K562 (cell line): ENCODE data around the gene TOR1B. TPM values are rescaled to one million over a fixed set of nuclear protein-coding genes. Genes with fewer than 3 reads are reported as not detected.

ENCODE experiments used
- BHLHE40 ChIP-seq: IDR thresholded peaks from 2 replicates; pipeline ENCODE4 v1.6.1; 2011; ENCODE audit warnings: low read length, improper control_type of control experiment
- CHD2 ChIP-seq: IDR thresholded peaks from 2 replicates; pipeline ENCODE4 v1.6.1; 2011; ENCODE audit warnings: low read depth, low read length
- CLOCK ChIP-seq: fragments of 250-450 bp; sonication (Bioruptor Pico); IDR thresholded peaks from 2 replicates; pipeline ENCODE4 v1.4.0; 2020; ENCODE audit warnings: mild to moderate bottlenecking, moderate library complexity, borderline replicate concordance
- DIDO1 ChIP-seq: fragments of 450-650 bp; IDR thresholded peaks from 2 replicates; pipeline ENCODE4 v1.6.1; 2016; ENCODE audit warnings: low read depth, missing biosample characterization, missing genetic modification characterization
- ERF ChIP-seq: fragments of 450-650 bp; formaldehyde crosslinking; IDR thresholded peaks from 2 replicates; pipeline ENCODE4 v1.4.0; 2020; ENCODE audit warnings: mild to moderate bottlenecking, mixed read lengths
- ETS2 ChIP-seq: IDR thresholded peaks from 2 replicates; pipeline ENCODE4 v1.6.1; 2016; ENCODE audit warnings: borderline replicate concordance, missing genetic modification characterization, mild to moderate bottlenecking, moderate library complexity, missing compliant biosample characterization; ENCODE audit not compliant: poor library complexity, severe bottlenecking
- FOXO4 ChIP-seq: fragments of 450-650 bp; formaldehyde crosslinking; IDR thresholded peaks from 2 replicates; pipeline ENCODE4 v1.4.0; 2020; ENCODE audit warnings: mild to moderate bottlenecking, moderate library complexity
- FOXP1 ChIP-seq: sonication (generic); formaldehyde crosslinking; IDR thresholded peaks from 2 replicates; pipeline ENCODE4 v1.8.0; 2022; ENCODE audit warnings: mild to moderate bottlenecking, missing genetic modification reagents
- HDAC2 ChIP-seq: fragments of 450-650 bp; IDR thresholded peaks from 2 replicates; pipeline ENCODE4 v1.6.1; 2016; ENCODE audit warnings: mild to moderate bottlenecking
- HDAC3 ChIP-seq: fragments of 450-650 bp; IDR thresholded peaks from 2 replicates; pipeline ENCODE4 v1.6.1; 2018; ENCODE audit warnings: borderline replicate concordance, mild to moderate bottlenecking, moderate library complexity; ENCODE audit not compliant: partially characterized antibody
- L3MBTL2 ChIP-seq: fragments of 450-650 bp; IDR thresholded peaks from 2 replicates; pipeline ENCODE4 v1.6.1; 2016; ENCODE audit warnings: mild to moderate bottlenecking, moderate library complexity
- MAZ ChIP-seq, 2 experiments: fragments of 450-650 bp in 1 of 2; sonication (generic) in 1 of 2; formaldehyde crosslinking; IDR thresholded peaks in 1 of 2; conservative IDR thresholded peaks in 1 of 2; 2 replicates each; pipeline versions ENCODE4 v1.4.0 to v1.5.0; 2020; ENCODE audit warnings: mild to moderate bottlenecking in 1 of 2, missing genetic modification reagents in 1 of 2
- MEIS2 ChIP-seq: fragments of 450-650 bp; IDR thresholded peaks from 2 replicates; pipeline ENCODE4 v1.6.1; 2014; ENCODE audit warnings: mild to moderate bottlenecking; ENCODE audit not compliant: partially characterized antibody
- TSHZ1 ChIP-seq: fragments of 250-450 bp; sonication (Bioruptor Pico); IDR thresholded peaks from 2 replicates; pipeline ENCODE4 v1.4.0; 2020; ENCODE audit warnings: mild to moderate bottlenecking, moderate library complexity
- ZC3H11A ChIP-seq: IDR thresholded peaks from 2 replicates; pipeline ENCODE4 v1.6.1; 2012; ENCODE audit warnings: low read depth, low read length, improper control_type of control experiment
- ZFX ChIP-seq: sonication (generic); formaldehyde crosslinking; IDR thresholded peaks from 2 replicates; pipeline ENCODE4 v1.8.0; 2022; ENCODE audit warnings: mild to moderate bottlenecking, missing genetic modification reagents, moderate library complexity
- ZNF174 ChIP-seq: fragments of 250-450 bp; sonication (Bioruptor Pico); IDR thresholded peaks from 2 replicates; pipeline ENCODE4 v1.4.0; 2020; ENCODE audit warnings: mild to moderate bottlenecking
- ZNF384 ChIP-seq: IDR thresholded peaks from 2 replicates; pipeline ENCODE4 v1.6.1; 2012; ENCODE audit warnings: low read depth, low read length, improper control_type of control experiment
- ZNF717 ChIP-seq: fragments of 250-450 bp; sonication (Bioruptor Pico); IDR thresholded peaks from 2 replicates; pipeline ENCODE4 v1.5.0; 2021
- ZNF79 ChIP-seq: fragments of 250-450 bp; sonication (Bioruptor Pico); IDR thresholded peaks from 2 replicates; pipeline ENCODE4 v1.4.0; 2020; ENCODE audit warnings: low read depth, mild to moderate bottlenecking, moderate library complexity
- polyA plus RNA-seq, 8 experiments: library from polyadenylated mRNA; depleted of rRNA in 4 of 8; stranded (reverse) in 5 of 8; unstranded in 3 of 8; fragments of >200 nt; fragmentation: Nextera tagmentation in 2 of 8; fragmentation: Illumina TruSeq in 1 of 8; extraction: Ambion mirVana in 2 of 8; extraction: Trizol in 1 of 8; gene quantifications; 2 replicates each; pipeline versions ENCODE4 v1.2.1 to v1.2.3, GENCODE V29; 2011 to 2014; ENCODE audit warnings: inconsistent platforms in 1 of 8, missing spikeins in 1 of 8
- total RNA-seq, 7 experiments: library from RNA; depleted of rRNA in 6 of 7; stranded (reverse); fragments of >200 nt in 6 of 7; fragmentation: Illumina TruSeq in 2 of 7; extraction: Trizol in 2 of 7; gene quantifications; 2 replicates each; pipeline versions ENCODE4 v1.2.1 to v1.2.3, GENCODE V29; 2011 to 2021; ENCODE audit warnings: low replicate concordance in 1 of 7

Gene TOR1B
- total and polyA plus RNA-seq, 9 of the 15 experiments (the other 6 are each of a cell fraction or from before 2014, with no cell fraction given): 4.2 to 36.5 (median 24.6) TPM

- TF ChIP-seq FOXO4 (CRISPR knock-in tag) (no peak; the same call in 1 of the 2 replicates), ZNF174 (no peak), CLOCK (CRISPR knock-in tag) (no peak), DIDO1 (tag) (peak; percentile 80; the same call in 1 of the 2 replicates), ZC3H11A (0 out of 2 replicates have a peak, but pooled peaks have one; percentile 25), ZFX (CRISPR knock-in tag) (no peak), BHLHE40 (peak; percentile 99), L3MBTL2 (peak; percentile 64), MAZ (CRISPR knock-in tag; conservative IDR thresholded peaks at IDR 0.05 in 1 of 2, IDR thresholded peaks at IDR 0.05 in 1 of 2) (peak; percentile 81 to 88; a peak in 3 of 4 replicates), CHD2 (no peak; the same call in 1 of the 2 replicates), ZNF717 (no peak), ZNF384 (no peak), MEIS2 (peak; percentile 93), ETS2 (tag) (no peak), HDAC3 (no peak), FOXP1 (CRISPR knock-in tag) (no peak), ZNF79 (0 out of 2 replicates have a peak, but pooled peaks have one; percentile 20), TSHZ1 (no peak), ERF (CRISPR knock-in tag) (peak; percentile 61; the same call in 1 of the 2 replicates), HDAC2 (peak; percentile 64; the same call in 1 of the 2 replicates)
Observed at GRCh38 chr9:129835128-129835859, 32.3 kb downstream of the TOR1B start, which contains the start of the genes C9orf78 and USP20 (continued).
